MM.1S (cell line): Measurements from ENCODE around the gene PRRG2.

Experiments used
- DNase-seq: peaks from one replicate; pipeline ENCODE4 v3.0.0-alpha.2; 2015
- H2AFZ ChIP-seq: fragments of 300-600 bp; sonication (generic); 2 replicates; pipeline ENCODE4 v1.6.0; 2016; ENCODE audit warnings: antibody characterized with exemption, low read length
- H3F3A ChIP-seq: fragments of 300-600 bp; sonication (generic); 2 replicates; pipeline ENCODE4 v1.6.1; 2016; ENCODE audit warnings: mild to moderate bottlenecking, antibody characterized with exemption, low read length, moderate library complexity, mixed read lengths; ENCODE audit not compliant: insufficient read depth
- H3K27ac ChIP-seq: fragments of 300-600 bp; sonication (generic); 2 replicates; pipeline ENCODE4 v1.5.1; 2016; ENCODE audit warnings: mild to moderate bottlenecking, low read length
- H3K27me3 ChIP-seq: fragments of 300-600 bp; sonication (generic); replicated peaks from 2 replicates; pipeline ENCODE4 v1.6.0; 2016; ENCODE audit warnings: low read length; ENCODE audit not compliant: insufficient read depth
- H3K36me3 ChIP-seq: fragments of 300-600 bp; sonication (generic); replicated peaks from 2 replicates; pipeline ENCODE4 v1.6.1; 2016; ENCODE audit warnings: mild to moderate bottlenecking, low read length, mixed read lengths; ENCODE audit not compliant: insufficient read depth
- H3K4me1 ChIP-seq: fragments of 300-600 bp; sonication (generic); 2 replicates; pipeline ENCODE4 v1.6.1; 2016; ENCODE audit warnings: low read length, mixed read lengths
- H3K4me2 ChIP-seq: fragments of 300-600 bp; sonication (generic); 2 replicates; pipeline ENCODE4 v1.6.0; 2016; ENCODE audit warnings: low read depth, low read length
- H3K4me3 ChIP-seq: fragments of 300-600 bp; sonication (generic); 2 replicates; pipeline ENCODE4 v1.5.1; 2016; ENCODE audit warnings: low read length, mixed read lengths
- H3K79me2 ChIP-seq: fragments of 300-600 bp; sonication (generic); 2 replicates; pipeline ENCODE4 v1.6.1; 2016; ENCODE audit warnings: mixed run types, low read length, mixed read lengths
- H3K9ac ChIP-seq: fragments of 300-600 bp; sonication (generic); 2 replicates; pipeline ENCODE4 v1.6.1; 2016; ENCODE audit warnings: low read length, mixed read lengths
- H3K9me2 ChIP-seq: fragments of 300-600 bp; sonication (generic); replicated peaks from 2 replicates; pipeline ENCODE4 v1.6.1; 2016; ENCODE audit warnings: mild to moderate bottlenecking, low read length, mixed read lengths; ENCODE audit not compliant: insufficient read depth
- H3K9me3 ChIP-seq: fragments of 300-600 bp; sonication (generic); replicated peaks from 2 replicates; pipeline ENCODE4 v1.6.1; 2016; ENCODE audit warnings: mild to moderate bottlenecking, low read length, mixed read lengths; ENCODE audit not compliant: insufficient read depth
- H4K20me1 ChIP-seq: fragments of 300-600 bp; sonication (generic); 2 replicates; pipeline ENCODE4 v1.6.1; 2016; ENCODE audit warnings: mild to moderate bottlenecking, low read length, moderate library complexity, mixed read lengths; ENCODE audit not compliant: insufficient read depth
- CTCF ChIP-seq: fragments of 300-600 bp; sonication (generic); IDR thresholded peaks from 2 replicates; pipeline ENCODE4 v1.5.1; 2016; ENCODE audit warnings: antibody characterized with exemption, low read length, mixed read lengths
- EZH2 ChIP-seq: fragments of 300-600 bp; sonication (generic); optimal IDR thresholded peaks from 2 replicates; pipeline ENCODE3; 2017; ENCODE audit warnings: low read depth, mild to moderate bottlenecking, antibody characterized with exemption, low read length, mixed read lengths
- EZH2phosphoT487 ChIP-seq: fragments of 300-600 bp; sonication (generic); IDR thresholded peaks from 2 replicates; pipeline ENCODE4 v1.6.1; 2018; ENCODE audit warnings: antibody characterized with exemption, low read length

PRRG2 gene

GRCh38 chr19:49639401-49640112, 58.4 kb downstream of the PRRG2 start:
- Histone ChIP-seq H2AFZ (peak overlapping the region; percentile 60), H3K27me3 (0 out of 2 replicates have a peak, but pooled peaks cover 8% of the 10 kb centered on the region), H3F3A (peaks cover 11% of the 10 kb centered on the region), H3K4me3 (peak overlapping the region; percentile 58), H4K20me1 (no peaks in the 10 kb centered on the region), H3K9me2 (no peaks in the 10 kb centered on the region), H3K79me2 (peaks cover 24% of the 10 kb centered on the region), H3K9me3 (no peaks in the 10 kb centered on the region), H3K36me3 (no peaks in the 10 kb centered on the region), H3K27ac (no peak overlapping the region), H3K4me2 (peak overlapping the region; percentile 85), H3K4me1 (peaks cover 13% of the 10 kb centered on the region), H3K9ac (peak overlapping the region; percentile 43; the same call in 1 of the 2 replicates)
- DNase-seq: no peak
- TF ChIP-seq EZH2 (no peak), EZH2phosphoT487 (no peak), CTCF (no peak)

GRCh38 chr19:49640113-49640898, 59.2 kb downstream of the PRRG2 start, which contains the start of gene RRAS:
Gene RRAS (minus strand): TSS chr19:49640143. CDS start chr19:49640098, 45 bp downstream.
- H3K36me3 ChIP-seq: no peaks in the 10 kb centered on the region
- no peaks in the 10 kb centered on the region for H3K9me2 ChIP-seq
- peak within 1 kb of the TSS; percentile 81 for H3K4me3 ChIP-seq
- peak within 1 kb of the TSS; percentile 95 for H3K9ac ChIP-seq
- peak within 1 kb of the TSS; percentile 93 for H3K4me2 ChIP-seq
- H2AFZ ChIP-seq: peak within 1 kb of the TSS; percentile 60
- no peak for TF ChIP-seq EZH2
- no peak for TF ChIP-seq EZH2phosphoT487
- TF ChIP-seq CTCF: no peak
- peaks cover 32% of the 10 kb centered on the region for H3K79me2 ChIP-seq
- H3K9me3 ChIP-seq: no peaks in the 10 kb centered on the region
- H3F3A ChIP-seq: peaks cover 11% of the 10 kb centered on the region
- H3K27me3 ChIP-seq: 0 out of 2 replicates have a peak, but pooled peaks cover 8% of the 10 kb centered on the region
- H3K27ac ChIP-seq: peak within 1 kb of the TSS; percentile 95
- H4K20me1 ChIP-seq: no peaks in the 10 kb centered on the region
- peak; percentile 99 for DNase-seq
- H3K4me1 ChIP-seq: peaks cover 13% of the 10 kb centered on the region
